Osteocyte (in vitro differentiated cells): Measurements from ENCODE around the gene ENAH. TPM values are rescaled to one million over a fixed set of nuclear protein-coding genes. Genes with fewer than 3 reads are reported as not detected.

Experiments
- DNase-seq: peaks from one replicate; pipeline ENCODE4 v3.0.0; 2021; ENCODE audit warnings: mixed read lengths; ENCODE audit not compliant: unreplicated experiment; ENCODE audit errors: extremely low spot score
- H3K27ac Mint-ChIP-seq: one replicate; pipeline ENCODE4 v1.8.0; 2021; ENCODE audit warnings: mild to moderate bottlenecking, mixed read lengths; ENCODE audit not compliant: unreplicated experiment
- H3K27me3 Mint-ChIP-seq: one replicate; pipeline ENCODE4 v1.8.0; 2021; ENCODE audit warnings: mixed read lengths; ENCODE audit not compliant: unreplicated experiment
- H3K36me3 Mint-ChIP-seq: one replicate; pipeline ENCODE4 v1.8.0; 2021; ENCODE audit warnings: mixed read lengths; ENCODE audit not compliant: unreplicated experiment
- H3K4me1 Mint-ChIP-seq: one replicate; pipeline ENCODE4 v1.8.0; 2021; ENCODE audit warnings: mixed read lengths; ENCODE audit not compliant: unreplicated experiment
- H3K4me3 Mint-ChIP-seq: one replicate; pipeline ENCODE4 v1.8.0; 2021; ENCODE audit warnings: mild to moderate bottlenecking, moderate library complexity, mixed read lengths; ENCODE audit not compliant: unreplicated experiment
- H3K9me3 Mint-ChIP-seq: one replicate; pipeline ENCODE4 v1.8.0; 2021; ENCODE audit warnings: mixed read lengths; ENCODE audit not compliant: unreplicated experiment
- CTCF ChIP-seq: fragments of 200-600 bp; sonication (generic); IDR thresholded peaks from 2 replicates; pipeline ENCODE4 v1.5.0; 2021; ENCODE audit warnings: antibody characterized with exemption, mild to moderate bottlenecking, moderate library complexity
- total RNA-seq: library from RNA; stranded (reverse); gene quantifications from 2 replicates; pipeline ENCODE4 v1.2.1, GENCODE V29; 2021

Gene ENAH
- total RNA-seq, 1 donor from 2014 or later, result 232 TPM

GRCh38 chr1:225578251-225578977 lies 74.5 kb downstream of the ENAH start:
- Mint-ChIP-seq H3K27me3 (no peaks in the 10 kb centered on the region), H3K36me3 (peaks cover 6% of the 10 kb centered on the region), H3K4me3 (no peak overlapping the region), H3K9me3 (no peaks in the 10 kb centered on the region), H3K27ac (peak overlapping the region; percentile 50), H3K4me1 (peaks cover 65% of the 10 kb centered on the region)
- no peak for DNase-seq
- TF ChIP-seq CTCF, result no peak

- no peak for DNase-seq
- Mint-ChIP-seq H3K4me1 (peaks cover 68% of the 10 kb centered on the region), H3K9me3 (no peaks in the 10 kb centered on the region), H3K27ac (peak overlapping the region; percentile 64), H3K36me3 (no peaks in the 10 kb centered on the region), H3K27me3 (no peaks in the 10 kb centered on the region), H3K4me3 (no peak overlapping the region)
- TF ChIP-seq CTCF, result no peak
These were observed 75.7 kb downstream of the ENAH start for GRCh38 chr1:225577241-225577640.

- peak overlapping the region; percentile 23 for H3K27ac Mint-ChIP-seq
- DNase-seq, result no peak
- H3K4me3 Mint-ChIP-seq, result no peak overlapping the region
- H3K27me3 Mint-ChIP-seq, result no peaks in the 10 kb centered on the region
- no peaks in the 10 kb centered on the region for H3K9me3 Mint-ChIP-seq
- H3K36me3 Mint-ChIP-seq, result peaks cover 1% of the 10 kb centered on the region
- TF ChIP-seq CTCF, result no peak
- H3K4me1 Mint-ChIP-seq, result peaks cover 52% of the 10 kb centered on the region
These were observed 79.7 kb downstream of the ENAH start for GRCh38 chr1:225573216-225573615.

- Mint-ChIP-seq H3K27ac (no peak overlapping the region), H3K4me3 (no peak overlapping the region)
These were observed 80.5 kb downstream of the ENAH start for GRCh38 chr1:225572422-225572821.

More at GRCh38 chr1:225572422-225572821, 80.5 kb downstream of the ENAH start:
- Mint-ChIP-seq H3K4me1 (peaks cover 50% of the 10 kb centered on the region), H3K9me3 (no peaks in the 10 kb centered on the region), H3K27me3 (no peaks in the 10 kb centered on the region), H3K36me3 (peaks cover 4% of the 10 kb centered on the region)
- peak; percentile 25 for TF ChIP-seq CTCF
- DNase-seq, result no peak
